NCI-H1105 (cell line): Measurements from ENCODE around the gene CD151.
A peak's percentile ranks its signal among the peaks of the same experiment; 100 is the strongest.

Experiments
- DNase-seq: peaks from one replicate; lab custom pipeline; 2025; lab: John Stamatoyannopoulos, UW

Gene CD151

DNA sequence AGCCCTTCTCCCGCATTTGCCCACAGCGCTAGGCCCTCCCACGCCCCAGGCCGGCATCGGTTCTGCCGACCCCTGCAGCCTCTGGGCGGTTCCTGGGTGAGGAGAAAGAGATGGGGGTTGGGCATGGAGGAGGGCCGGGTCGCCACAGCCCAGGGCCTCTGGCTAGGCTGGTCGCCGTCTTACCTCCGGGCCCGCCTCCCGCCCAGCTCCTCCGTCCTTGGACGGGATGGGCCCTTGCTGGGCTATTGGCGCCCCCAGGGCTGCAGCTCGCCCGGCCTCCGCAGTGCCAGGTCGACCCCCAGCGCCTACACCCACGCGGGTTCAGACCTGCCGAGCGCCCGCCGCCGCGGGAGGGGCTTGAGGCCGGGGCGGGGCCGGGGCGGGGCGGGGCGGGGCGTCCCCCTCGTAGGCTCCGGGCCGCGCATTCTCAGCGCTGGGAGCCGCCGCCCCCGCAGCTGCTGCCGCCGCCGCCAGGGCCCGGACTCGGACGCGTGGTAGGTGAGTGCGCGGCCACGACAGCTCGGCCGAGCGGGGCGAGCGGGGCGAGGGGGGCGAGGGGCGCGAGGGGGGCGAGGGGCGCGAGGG, at the start of gene CD151:
Gene CD151, plus strand, starts transcription at position 424 of the 585 bp plus-strand sequence. CDS start 3,118 bp downstream, outside the sequence.
- peak; percentile 46 for DNase-seq

DNA sequence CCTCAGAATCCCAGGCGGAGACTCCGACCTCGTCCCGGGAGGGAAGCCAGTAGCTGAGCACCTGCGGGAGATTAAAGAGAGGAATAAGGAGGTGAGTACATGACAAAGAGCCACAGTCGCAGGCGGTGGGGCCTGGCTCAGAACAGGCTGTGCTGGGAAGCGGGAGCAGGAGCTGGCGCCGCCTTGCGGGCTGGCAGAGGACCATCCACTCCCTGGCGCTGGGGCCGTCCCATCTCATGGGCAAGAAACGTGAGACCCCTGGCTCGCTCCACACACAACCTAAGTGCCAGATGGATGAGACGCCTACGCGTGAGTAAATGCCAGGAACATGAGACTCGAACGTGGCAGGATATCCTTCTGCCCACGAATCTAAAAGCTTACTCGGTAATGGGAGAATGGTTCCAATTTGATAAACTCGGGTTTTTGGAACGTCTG, 49.2 kb upstream of the CD151 start:
- peak; percentile 63 for DNase-seq

DNA sequence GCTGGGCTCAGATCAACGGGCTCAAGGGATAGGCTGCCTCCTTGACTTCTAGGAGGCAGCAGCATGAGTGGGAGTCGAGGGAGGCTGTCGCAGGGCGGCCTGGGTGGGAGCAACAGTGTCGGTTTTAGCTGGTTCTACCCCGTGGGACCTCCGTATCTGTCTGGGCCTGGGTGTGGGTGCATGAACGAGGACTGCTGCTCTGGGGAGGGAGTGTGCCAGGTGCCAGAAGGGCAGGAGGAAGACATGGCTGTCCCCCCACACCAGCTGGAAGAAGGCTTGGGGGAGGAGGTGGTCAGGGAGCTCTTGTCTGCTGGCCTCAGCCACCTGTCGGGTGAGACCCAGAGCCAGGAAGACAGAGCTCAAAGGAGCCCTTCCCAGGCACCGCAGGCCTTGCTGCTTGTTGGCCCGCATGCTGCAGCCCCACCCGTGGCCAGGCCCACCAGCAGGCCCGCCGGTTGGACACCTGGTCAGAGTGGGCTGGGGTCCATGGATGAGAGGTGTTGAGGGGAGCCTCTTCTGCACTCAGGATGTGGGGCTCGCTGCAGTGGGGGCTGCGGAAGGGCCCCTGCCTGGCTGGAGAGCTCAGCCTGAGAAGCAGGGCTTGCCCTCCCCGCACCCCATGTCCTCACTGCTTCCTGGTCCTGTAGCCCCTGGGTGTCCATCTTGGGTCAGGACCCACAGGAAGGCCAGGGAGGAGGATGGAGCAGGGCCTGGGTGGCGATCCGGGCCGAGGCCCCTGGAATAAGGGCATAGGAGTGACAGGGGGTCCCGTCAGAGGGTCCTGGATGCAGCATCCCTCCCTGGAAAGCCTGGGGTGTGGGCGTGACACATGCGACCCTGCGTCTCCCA, 46.3 kb upstream of the CD151 start:
- DNase-seq = no peak

DNA sequence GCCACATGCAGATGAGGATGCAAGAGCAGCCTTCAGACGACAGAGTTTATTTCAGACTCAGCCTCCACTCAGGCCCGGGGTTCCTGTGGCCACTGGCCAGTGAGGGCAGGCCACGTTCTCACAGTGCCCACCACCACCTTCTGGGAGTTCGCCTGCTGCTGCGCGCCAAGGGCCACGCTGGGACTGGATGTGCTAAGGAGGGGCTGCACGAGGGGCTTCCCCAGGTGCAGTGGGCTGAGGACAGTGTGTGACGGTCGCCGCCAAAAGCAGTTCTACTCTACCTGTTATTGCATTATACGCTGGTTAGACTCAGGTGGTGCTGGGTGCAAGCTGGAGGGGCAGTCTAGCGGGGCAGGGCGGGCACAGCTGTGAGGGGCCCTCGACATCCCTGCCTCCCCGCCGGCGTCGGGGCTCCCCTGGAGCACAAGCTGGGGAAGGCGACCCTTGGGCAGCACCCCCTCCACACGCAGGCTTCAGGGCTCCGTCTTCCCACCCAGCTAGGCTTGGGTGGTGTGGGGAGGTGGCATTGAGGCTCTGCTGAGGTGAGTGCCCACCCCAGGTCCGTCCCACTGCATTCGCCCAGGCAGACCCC, 45.6 kb upstream of the CD151 start:
- no peak for DNase-seq

DNA sequence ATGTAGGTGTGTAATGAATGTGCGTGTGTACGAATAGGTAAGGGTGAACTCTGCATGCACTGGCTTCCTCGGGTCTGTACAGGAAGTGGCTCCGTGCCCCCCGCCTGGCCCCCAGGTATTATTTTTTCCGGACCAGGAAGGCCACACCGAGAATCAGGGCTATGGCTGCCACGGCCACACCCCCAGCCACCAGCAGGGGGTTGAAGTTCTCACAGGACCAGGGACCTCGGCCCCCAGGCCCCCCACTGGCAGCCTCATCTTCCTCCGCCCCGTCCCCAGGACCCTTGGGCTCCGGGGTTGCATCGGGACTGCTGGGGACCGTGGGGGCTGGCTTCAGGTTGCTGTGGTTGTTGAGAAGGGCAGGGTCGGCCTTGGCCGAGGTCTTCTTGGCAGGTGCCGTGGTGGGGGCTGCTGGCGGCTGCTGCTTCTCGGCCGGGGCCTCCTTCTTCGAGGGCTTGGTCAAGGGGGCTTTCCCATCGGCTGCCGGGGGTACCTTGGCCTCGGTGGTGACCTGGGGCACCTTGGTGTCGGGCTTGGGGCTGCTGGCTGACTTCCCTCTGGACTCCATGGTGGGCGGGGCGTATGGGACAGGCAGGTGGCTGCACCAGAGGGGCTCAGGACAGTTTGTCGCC, 44.6 kb upstream of the CD151 start:
- DNase-seq = no peak

DNA sequence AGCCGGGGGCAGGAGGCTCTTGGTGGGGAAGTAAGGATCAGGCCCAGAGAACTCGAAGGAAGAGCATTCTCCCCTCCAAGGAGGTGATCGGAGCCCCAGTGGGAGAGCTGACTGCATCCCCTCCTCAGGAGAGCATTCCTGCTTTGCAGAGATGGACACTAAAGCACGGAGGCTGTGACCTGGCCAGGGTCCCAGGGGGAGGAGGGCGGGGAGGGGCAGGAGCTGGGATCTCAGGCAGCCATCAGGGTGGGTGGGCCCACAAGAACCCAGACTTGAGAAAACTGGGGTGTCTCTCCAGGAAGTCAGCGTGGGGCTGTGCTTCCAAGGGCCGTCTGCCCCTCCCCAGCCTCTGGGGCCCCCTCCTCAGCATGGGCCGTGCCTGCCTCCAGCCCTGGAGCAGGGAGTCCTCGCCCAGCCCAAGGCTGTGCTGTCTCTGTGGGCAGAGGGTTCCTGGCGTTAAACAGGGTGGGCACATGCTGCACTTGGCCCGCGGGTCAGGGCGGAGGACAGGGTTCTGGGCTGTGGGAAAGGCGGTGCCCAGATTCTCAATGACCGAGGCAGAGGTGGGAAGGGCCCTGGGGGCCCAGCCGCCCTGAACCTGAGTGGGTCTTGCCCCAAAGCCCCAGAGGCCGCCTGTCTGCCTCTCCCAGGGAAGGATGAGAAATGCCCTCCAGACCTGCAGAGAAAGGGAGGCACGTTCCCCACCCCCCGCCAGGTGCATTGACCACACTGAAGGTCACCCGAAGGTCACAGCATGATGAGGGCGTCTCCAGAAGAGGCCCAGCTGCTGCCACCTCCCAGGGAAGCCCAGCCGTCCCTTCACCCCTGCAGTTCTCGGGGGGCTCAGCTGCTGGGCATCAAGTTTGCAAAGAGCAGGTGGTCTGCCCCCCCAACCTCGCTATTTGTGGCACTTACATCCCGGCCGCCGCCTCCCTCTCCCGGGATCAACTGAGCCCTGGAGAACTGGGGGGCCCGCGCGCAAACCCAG, 43.5 kb upstream of the CD151 start:
- no peak for DNase-seq

DNA sequence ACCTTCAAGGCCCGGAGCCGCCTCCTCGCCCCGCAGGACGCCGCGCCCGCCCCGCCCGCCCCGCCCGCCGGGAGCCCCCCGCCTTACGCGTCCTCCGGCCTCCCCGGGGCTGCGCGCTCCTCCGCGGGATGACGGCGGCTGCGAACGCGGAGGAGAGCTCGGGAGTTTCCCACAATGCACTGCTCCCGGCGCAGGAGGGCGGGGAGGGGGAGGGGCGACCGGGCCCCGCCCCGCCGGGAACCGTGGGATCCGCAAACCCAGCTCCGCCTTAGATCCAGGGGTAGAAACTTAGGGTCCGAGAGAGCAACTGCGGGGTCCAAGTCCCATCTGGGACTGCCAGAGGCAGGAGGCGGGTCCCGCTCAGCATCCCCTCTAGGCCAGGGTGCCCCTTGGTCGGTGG, 42.8 kb upstream of the CD151 start, which contains the start of gene CEND1:
Gene CEND1, minus strand, starts transcription at position 148 of the 400 bp plus-strand sequence. CDS start 1,514 bp downstream, outside the sequence.
- DNase-seq = peak; percentile 70

DNA sequence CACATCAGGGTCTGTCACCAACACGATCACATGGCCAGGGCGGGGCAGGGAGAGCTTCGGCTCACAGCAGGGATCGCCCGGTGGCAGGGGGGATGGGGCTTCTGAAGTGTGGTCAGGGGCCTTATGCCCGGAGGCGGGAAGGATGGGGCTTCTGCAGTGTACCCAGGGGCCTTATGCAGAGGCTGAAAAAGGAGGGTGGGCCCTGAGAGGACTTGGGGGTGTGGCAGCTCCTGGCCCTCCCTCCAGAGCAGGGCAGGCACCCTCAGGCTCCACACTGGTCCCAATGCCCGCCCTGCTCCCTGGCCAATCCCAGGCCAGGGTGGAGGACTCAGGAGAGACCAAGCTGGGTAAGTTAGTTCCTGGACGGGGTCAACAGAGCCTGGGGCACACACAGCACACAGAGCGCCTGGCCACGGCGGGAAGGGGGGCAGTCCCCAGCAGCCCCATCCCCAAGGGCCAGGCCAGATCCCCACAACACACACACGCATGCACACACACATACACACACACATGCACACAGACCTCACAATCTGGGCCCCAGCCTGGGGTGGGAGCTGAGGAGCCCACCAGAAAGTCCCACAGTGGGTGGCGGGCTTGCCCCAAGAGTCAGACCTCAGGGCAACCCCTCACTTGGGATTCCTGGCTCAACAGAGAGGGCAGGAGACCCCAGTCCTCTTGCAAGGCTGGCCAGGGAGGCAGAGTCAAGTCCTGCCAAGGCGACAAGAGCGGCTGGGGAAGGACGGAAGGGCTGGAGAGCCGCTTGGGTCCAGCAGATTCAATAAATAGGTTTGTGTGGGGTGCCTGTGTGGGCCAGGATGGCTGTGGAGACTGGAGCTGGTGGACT, 41.8 kb upstream of the CD151 start:
- no peak for DNase-seq

DNA sequence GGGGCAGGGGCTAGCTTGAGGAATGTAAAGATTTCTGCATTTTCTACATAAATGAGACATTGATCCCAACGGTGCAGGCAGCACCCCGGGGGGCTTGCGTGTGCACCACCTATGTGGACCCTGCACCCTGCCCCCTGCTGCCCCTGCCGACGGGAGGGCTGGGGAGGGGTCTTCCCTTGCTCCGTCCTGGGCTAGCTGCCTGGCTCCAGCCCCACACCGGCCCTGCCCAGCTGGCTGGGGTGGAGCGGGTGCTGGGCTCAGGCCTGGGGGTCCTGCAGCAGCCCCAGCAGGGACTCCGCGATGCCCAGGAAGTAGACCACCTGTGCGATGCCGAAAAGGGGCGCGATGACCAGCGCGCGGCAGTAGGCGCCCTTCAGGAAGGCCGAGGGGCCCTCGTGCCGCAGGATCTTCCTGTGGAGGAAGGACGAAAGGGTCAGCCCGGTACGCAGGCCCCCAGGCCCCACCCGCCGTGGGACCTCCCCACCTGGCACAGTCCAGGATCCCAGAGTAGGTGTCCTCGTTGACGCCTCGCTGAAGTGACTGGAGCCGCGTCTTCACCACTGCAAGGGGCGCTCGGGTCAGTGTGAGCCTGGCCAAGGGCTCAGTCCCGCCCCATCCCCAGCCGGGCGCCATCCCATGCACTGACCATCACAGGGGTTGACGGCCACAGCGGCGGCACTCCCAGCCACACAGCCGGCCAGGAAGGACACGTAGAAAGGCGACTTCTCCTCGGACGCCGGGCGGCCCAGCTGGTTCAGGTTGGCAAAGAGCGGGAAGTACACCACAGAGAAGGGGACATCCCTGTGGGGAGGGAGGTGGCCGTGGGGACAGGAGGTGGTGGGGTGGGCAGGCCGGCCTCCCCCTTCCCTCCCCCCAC, 40.9 kb upstream of the CD151 start:
- no peak for DNase-seq

DNA sequence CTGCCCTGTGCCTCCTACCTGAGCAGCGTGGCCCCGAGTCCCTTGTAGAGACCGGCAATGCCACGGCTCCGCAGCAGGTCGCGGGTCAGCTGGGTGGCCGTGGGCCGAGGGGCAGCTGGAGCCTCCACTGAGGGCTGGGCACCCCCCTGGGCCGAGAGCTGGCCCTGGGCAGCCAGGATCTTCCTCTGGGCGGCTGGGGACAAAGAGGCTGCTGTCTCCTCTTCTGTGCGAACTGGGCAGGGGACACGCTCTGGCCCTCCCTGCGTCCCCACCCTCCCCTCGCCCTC, 40.3 kb upstream of the CD151 start:
- no peak for DNase-seq

DNA sequence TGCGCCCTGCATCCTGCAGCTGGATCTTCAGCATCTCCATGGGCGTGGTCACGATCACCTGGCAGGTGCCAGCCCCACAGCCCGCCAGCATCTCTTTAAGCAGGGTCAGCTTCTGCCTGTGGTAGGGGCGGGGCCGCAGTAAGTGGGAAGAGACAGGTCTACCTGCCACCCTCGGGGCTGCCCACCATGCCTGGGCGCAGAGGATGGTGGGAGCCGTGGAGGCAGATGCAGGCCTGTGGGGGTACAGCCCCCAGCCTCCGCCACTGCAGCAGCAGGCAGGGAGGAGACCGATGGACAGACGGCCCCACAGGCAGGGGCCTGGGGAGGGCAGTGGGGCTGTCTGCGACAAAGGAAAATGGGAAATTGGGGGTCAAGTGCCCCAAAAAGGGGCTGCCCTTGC, 39.9 kb upstream of the CD151 start:
- DNase-seq = peak; percentile 4

DNA sequence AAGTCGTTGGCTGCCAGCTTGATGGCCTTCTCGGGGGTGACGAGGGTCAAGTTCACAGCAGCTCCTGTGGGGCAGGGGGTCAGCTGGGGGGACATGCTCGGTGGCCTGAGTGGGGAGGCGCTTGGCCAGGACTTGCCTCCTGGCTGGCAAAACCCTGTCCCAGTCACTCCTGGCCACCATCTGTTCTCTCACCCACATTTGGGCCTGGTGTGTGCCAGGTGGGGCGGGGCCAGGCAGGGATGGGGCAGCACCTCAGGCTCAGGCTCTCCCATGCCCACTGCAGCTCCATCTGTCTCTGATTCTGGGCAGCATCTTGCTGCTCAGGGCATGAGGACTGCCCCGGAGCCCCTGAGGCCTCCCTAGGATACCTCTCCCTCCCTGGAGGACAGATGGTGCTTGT, 39.2 kb upstream of the CD151 start:
- DNase-seq = no peak

DNA sequence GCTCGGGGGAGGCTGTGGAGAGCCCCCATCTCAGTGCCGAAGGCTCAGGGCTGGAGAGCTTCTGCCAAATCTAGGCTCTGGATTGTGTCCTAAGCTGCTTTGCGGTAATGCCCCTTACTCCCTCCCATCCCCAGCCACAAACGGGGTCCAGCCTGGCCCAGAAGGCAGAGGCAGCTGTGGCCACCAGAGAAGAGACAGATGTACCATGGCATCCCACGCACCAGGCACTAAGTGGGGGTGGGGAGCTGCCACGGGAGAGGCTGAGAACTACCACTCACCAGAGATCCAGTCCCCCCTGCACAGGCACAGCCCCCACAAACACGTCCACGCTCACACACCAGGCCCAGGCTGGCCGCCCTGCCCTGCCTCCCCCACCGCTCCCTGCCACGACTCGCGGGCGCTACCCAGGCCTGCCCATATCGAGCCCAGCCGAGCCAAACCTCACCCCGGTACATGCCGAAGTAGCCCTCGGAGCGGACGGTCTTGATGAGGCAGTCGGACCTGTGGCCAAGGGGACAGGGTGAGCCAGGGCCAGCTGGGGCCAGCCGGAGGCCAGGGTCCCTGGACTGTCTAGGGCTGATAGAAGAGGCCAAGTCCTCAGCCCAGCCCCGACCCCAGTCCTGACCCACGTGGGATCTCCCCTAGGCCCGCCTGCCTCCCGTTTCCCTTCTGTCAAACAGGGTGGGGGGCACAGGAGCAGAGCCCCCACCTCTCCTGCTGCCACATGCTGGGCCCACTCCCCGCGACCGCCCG, 38.6 kb upstream of the CD151 start:
- no peak for DNase-seq

DNA sequence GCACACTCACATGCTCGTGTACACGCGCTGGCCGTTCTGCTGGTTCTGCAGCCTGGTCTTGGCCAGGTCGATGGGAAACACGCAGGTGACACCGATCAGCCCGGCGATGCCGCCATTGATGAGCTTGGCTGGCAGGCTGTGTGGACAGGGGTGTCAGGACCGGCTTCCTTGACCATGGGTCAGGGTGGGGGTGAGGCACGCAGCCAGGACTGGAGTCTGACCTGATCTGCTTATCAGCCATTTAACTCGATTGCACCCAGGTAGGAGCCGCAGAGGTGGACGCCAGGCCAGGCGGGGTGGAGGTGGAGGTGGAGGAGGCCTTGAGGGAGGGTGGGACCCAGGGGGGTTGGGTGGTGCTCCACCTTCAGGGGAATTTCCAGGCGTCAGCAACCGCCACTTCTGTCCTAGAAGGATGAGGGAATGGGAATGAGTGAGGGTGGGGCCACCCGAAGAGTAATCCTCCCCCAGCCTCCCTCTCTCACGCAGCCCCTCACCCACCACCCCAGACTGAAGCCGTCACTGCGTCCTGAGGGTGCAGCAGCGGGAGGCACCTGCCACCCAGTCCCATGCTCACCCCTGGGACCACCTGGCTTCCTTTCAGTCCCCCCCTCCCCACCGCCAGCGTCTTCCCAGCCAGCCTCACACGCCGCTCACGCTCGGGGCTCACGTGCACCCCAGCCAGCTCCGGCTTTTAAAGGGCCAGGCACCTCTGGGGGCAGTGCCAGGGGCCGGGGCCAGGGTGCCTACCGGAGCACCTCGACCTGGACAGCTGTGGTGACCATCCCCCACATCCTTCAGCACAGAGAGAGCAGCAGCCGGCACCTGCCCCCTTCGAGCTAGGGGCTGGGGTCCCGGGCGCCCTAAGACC, 37.8 kb upstream of the CD151 start:
- DNase-seq = peak; percentile 14

DNA sequence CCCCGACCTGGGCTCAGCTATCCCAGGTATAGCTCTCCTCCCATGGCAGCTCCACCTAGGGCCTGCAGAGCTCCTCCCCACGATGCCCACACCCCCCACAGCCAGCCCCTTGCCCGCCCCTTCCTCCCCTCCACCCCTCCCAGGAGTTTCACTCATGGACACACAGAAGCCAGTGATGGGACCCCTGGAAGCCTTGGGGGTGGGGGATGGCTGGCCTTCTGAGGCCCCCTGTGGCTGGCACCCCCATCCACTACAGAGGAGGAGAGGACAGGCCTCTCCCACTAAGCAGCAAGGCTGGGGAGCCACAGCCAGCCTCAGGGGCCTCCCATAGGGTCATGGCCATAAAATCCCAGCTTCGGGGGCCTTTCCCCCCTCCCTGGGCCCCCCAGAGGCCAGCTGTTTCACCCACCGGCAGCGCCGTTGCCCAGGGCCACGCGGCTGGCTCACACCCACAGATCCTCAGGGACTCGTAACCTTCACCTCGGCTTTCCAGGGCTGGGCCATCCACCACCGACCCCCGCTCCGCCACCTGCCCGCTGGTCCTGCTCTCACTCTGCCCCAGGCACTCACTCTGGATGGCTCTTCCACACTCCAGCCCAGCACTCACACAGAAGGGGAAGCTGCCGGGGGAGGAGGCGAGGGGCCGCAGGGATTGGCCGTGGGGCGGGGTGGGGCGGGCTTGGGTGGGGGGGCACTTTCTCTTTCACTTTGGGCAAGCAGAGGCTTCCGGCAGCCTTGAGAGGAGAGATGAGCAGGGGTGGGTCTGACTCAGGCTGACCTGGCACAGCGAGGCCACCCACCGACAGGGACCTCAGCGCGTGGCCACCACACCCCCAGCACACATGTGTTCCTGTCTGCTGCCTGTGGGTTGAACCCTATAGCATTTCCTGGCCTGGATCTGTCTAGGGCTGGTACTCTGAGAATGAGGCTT, 36.9 kb upstream of the CD151 start:
- DNase-seq = peak; percentile 43

DNA sequence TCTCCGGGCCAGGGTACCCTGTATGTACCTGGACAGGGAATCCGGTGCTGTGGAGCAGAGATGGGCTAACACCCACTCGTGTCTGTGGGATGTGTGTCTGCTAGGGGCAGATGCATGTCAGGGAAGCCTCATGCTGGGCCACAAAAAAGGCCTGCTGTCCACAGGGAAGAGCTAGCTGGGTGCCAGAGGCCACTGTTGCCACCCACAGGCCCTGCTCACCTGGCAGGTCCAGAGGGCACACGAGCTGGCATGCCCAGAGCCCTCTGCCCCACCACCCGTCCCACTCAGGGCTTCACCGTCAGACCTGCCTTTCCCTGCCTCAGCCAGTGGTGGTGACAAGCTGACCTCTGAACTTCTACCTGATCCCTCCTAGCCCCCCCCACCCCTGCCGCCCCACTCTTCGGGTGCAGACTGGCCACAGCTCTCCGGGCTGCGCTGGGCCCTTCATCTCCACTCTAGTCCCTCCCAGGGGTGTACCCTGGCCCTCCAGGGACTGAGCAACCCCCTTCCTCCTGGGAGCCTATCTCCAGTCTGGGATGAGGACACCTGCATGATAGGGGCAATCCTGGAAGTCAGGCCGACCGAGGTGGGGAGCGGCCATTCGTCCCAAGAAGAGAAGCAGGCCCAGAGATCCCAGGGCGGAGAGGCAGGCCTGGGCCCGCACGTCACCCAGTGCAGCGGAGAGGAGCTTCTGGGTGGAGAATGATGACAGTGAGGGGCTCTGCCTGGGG, 36.0 kb upstream of the CD151 start:
- no peak for DNase-seq
